ENCODE data around the gene CDCA5. TPM values are rescaled to one million over a fixed set of nuclear protein-coding genes. Genes with fewer than 3 reads are reported as not detected.
A peak's percentile ranks its signal among the peaks of the same experiment; 100 is the strongest.

The CDCA5 gene, protein sequence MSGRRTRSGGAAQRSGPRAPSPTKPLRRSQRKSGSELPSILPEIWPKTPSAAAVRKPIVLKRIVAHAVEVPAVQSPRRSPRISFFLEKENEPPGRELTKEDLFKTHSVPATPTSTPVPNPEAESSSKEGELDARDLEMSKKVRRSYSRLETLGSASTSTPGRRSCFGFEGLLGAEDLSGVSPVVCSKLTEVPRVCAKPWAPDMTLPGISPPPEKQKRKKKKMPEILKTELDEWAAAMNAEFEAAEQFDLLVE
- total RNA-seq (1 to 10 TPM in 1 of 6 donors, under 1 TPM in 5; 0.08 to 1.2 (median 0.50) TPM), polyA plus RNA-seq (under 1 TPM; 0.27 to 0.38 TPM)

GRCh38 chr11:65083834-65084597 lies at the start of gene CDCA5, which contains the start of gene ZFPL1:
CDCA5 (minus strand) TSS chr11:65084040; CDS start chr11:65083978, 62 bp downstream.
ZFPL1 (plus strand) TSS chr11:65084222; CDS start chr11:65084699, 477 bp downstream.
- FAIRE-seq, result no peak
- no peaks in the 10 kb centered on the region for H3K9me3 ChIP-seq
- peaks cover 0 to 15% (median 11%) of the 10 kb centered on the region in 3 donors for H3K4me1 ChIP-seq
- DNase-seq, result peak; percentile 91 to 98 (median 96)
- ATAC-seq, result peak; percentile 97 to 99 (median 99)
- peaks cover 0 to 17% (median 8%) of the 10 kb centered on the region in 3 donors for H3K36me3 ChIP-seq
- H3K4me3 ChIP-seq, result peak within 1 kb of the TSS; percentile 39 to 80 (median 66)
- TF ChIP-seq CTCF (IDR thresholded peaks at IDR 0.05), result no peak
- no peaks in the 10 kb centered on the region for H3K27me3 ChIP-seq
- intact Hi-C loops (cut with DNase I), result no loop called here
- peak within 1 kb of the TSS; percentile 78 to 89 (median 84) for H3K27ac ChIP-seq
- WGBS, 2 donors, result 0 to 1% methylated on average over 78 to 79 of the region's 79 CpGs

GRCh38 chr11:65132988-65133700 lies 49.3 kb upstream of the CDCA5 start:
- TF ChIP-seq CTCF (IDR thresholded peaks at IDR 0.05), result no peak

GRCh38 chr11:65132238-65132987 lies 48.6 kb upstream of the CDCA5 start:
- TF ChIP-seq CTCF (IDR thresholded peaks at IDR 0.05), result no peak
- Histone ChIP-seq H3K27ac (peak overlapping the region in 2 of 4 donors; percentile 7 to 99), H3K9me3 (no peaks in the 10 kb centered on the region), H3K36me3 (peaks cover 6 to 58% (median 38%) of the 10 kb centered on the region in 3 donors), H3K4me3 (peak overlapping the region in 3 of 4 donors; percentile 70 to 87 (median 78)), H3K4me1 (peaks cover 14 to 32% (median 26%) of the 10 kb centered on the region in 3 donors), H3K27me3 (no peaks in the 10 kb centered on the region)
- ATAC-seq, result no peak
- no peak for FAIRE-seq
- 37 to 44% methylated on average over 10 of the region's 10 CpGs for WGBS, 2 donors
- intact Hi-C loops (cut with DNase I), result loop anchor here in 2 of 3 donors (5.0 kb wide), 1 partner anchor 50 kb away; the partner anchor contains the start of gene CAPN1 (in 2 of the 2)
- DNase-seq, result peak in 2 of 6 donors; percentile 9 to 58

More at GRCh38 chr11:65132988-65133700, 49.3 kb upstream of the CDCA5 start:
- intact Hi-C loops (cut with DNase I), result loop anchor here in 2 of 3 donors (5.0 kb wide), 1 partner anchor 49 kb away; the partner anchor contains the start of gene CAPN1 (in 2 of the 2)
- 17 to 19% methylated on average over 18 of the region's 18 CpGs for WGBS, 2 donors
- DNase-seq (peak; percentile 80 to 94 (median 86)), ATAC-seq (peak; percentile 38 to 55 (median 46)), FAIRE-seq (no peak)
- Histone ChIP-seq H3K27me3 (no peaks in the 10 kb centered on the region), H3K4me1 (peaks cover 14 to 32% (median 26%) of the 10 kb centered on the region in 3 donors), H3K4me3 (peak overlapping the region; percentile 70 to 93 (median 82)), H3K36me3 (peaks cover 6 to 50% (median 31%) of the 10 kb centered on the region in 3 donors), H3K9me3 (no peaks in the 10 kb centered on the region), H3K27ac (peak overlapping the region; percentile 99 to 100 (median 99))

- H3K36me3 ChIP-seq, result peaks cover 6 to 61% (median 43%) of the 10 kb centered on the region in 3 donors
- DNase-seq (peak in 1 of 6 donors; percentile 18), FAIRE-seq (no peak), ATAC-seq (no peak)
- peaks cover 14 to 32% (median 26%) of the 10 kb centered on the region in 3 donors for H3K4me1 ChIP-seq
- peak overlapping the region in 2 of 4 donors; percentile 70 to 78 for H3K4me3 ChIP-seq
- intact Hi-C loops (cut with DNase I), result loop anchor here in 2 of 3 donors (5.0 kb wide), 1 partner anchor 50 kb away; the partner anchor contains the start of gene CAPN1 (in 2 of the 2)
- H3K9me3 ChIP-seq, result no peaks in the 10 kb centered on the region
- H3K27me3 ChIP-seq, result no peaks in the 10 kb centered on the region
- no peak overlapping the region for H3K27ac ChIP-seq
- WGBS, 2 donors, result 41 to 46% methylated on average over 6 of the region's 6 CpGs
- no peak for TF ChIP-seq CTCF (IDR thresholded peaks at IDR 0.05)
Measured at GRCh38 chr11:65131895-65132237, 48.0 kb upstream of the CDCA5 start.

Measured in pancreas (tissue), 10 donors.